HG03521 (cell line): Measurements from ENCODE around the gene ZNF629.

Source experiments
- ATAC-seq: cut with Tn5 transposase; IDR thresholded peaks from one replicate; pipeline ENCODE4 v1.9.1; 2021; ENCODE audit warnings: mild to moderate bottlenecking, moderate library complexity; ENCODE audit not compliant: unreplicated experiment

The ZNF629 gene

GRCh38 chr16:30767767-30768465 lies 19.1 kb downstream of the ZNF629 start:
- no peak for ATAC-seq

- ATAC-seq: no peak
Observed at GRCh38 chr16:30766933-30767284, 20.1 kb downstream of the ZNF629 start.

GRCh38 chr16:30766206-30766932 lies 20.6 kb downstream of the ZNF629 start:
- no peak for ATAC-seq

- no peak for ATAC-seq
Observed at GRCh38 chr16:30764816-30765465, 22.1 kb downstream of the ZNF629 start.

GRCh38 chr16:30764086-30764485 lies 22.9 kb downstream of the ZNF629 start:
- ATAC-seq: no peak

- ATAC-seq: no peak
Observed at GRCh38 chr16:30762991-30763725, 23.8 kb downstream of the ZNF629 start.

- peak; percentile 88 for ATAC-seq
Observed at GRCh38 chr16:30761928-30762902, 24.8 kb downstream of the ZNF629 start, which contains the start of the genes CFAP119 and RNF40. CFAP119 (minus strand) TSS chr16:30762062; CDS start chr16:30761748, 314 bp downstream. RNF40 (plus strand) TSS chr16:30762322; CDS start chr16:30762546, 224 bp downstream.

- peak; percentile 23 for ATAC-seq
Observed at GRCh38 chr16:30761427-30761927, 25.5 kb downstream of the ZNF629 start.

- no peak for ATAC-seq
Observed at GRCh38 chr16:30760577-30761426, 26.2 kb downstream of the ZNF629 start.

- ATAC-seq: no peak
Observed at GRCh38 chr16:30760001-30760559, 26.9 kb downstream of the ZNF629 start.

- no peak for ATAC-seq
Observed at GRCh38 chr16:30758988-30759491, 28.0 kb downstream of the ZNF629 start.

- no peak for ATAC-seq
Observed at GRCh38 chr16:30757316-30757715, 29.7 kb downstream of the ZNF629 start.

GRCh38 chr16:30756781-30757100 lies 30.3 kb downstream of the ZNF629 start:
- no peak for ATAC-seq

- ATAC-seq: no peak
Observed at GRCh38 chr16:30755955-30756780, 30.8 kb downstream of the ZNF629 start.

- ATAC-seq: no peak
Observed at GRCh38 chr16:30753596-30753995, 33.4 kb downstream of the ZNF629 start.

GRCh38 chr16:30750876-30751465 lies 36.0 kb downstream of the ZNF629 start:
- no peak for ATAC-seq

- no peak for ATAC-seq
Observed at GRCh38 chr16:30750201-30750600, 36.8 kb downstream of the ZNF629 start.
